HCT116 (cell line): ENCODE measurements around the gene PLBD2. TPM values are rescaled to one million over a fixed set of nuclear protein-coding genes. Genes with fewer than 3 reads are reported as not detected.

Experiments
- ATAC-seq: fragments of 200-7000 bp; cut with Tn5 transposase; 2 replicates; pipeline ENCODE4 v1.9.1; 2020; ENCODE audit warnings: mild to moderate bottlenecking, moderate library complexity
- BruUV-seq: library from RNA; stranded (reverse); fragments of 400-500 nt; replicated peaks from 2 replicates; lab custom pipeline; 2021; lab: Mats Ljungman, UMichigan
- CTCF ChIA-PET: fragments of 300-600 bp; sonication (Branson Sonifier 250); formaldehyde crosslinking; loops from one replicate; lab custom pipeline; 2021; ENCODE audit warnings: antibody characterized with exemption; lab: Charles Lee
- POLR2A ChIA-PET: fragments of 300-600, 350-600 bp; sonication (Branson Sonifier 250); formaldehyde crosslinking; loops from one replicate; lab custom pipeline; 2021; ENCODE audit warnings: antibody characterized with exemption; lab: Charles Lee
- RAD21 ChIA-PET, 2 experiments: fragments of 300-600 bp; sonication (Branson Sonifier 250); formaldehyde crosslinking; loops; one replicate each; lab custom pipeline; 2023; ENCODE audit warnings: low total read pairs in 2 of 2; ENCODE audit not compliant: uncharacterized antibody in 2 of 2, unreplicated experiment in 2 of 2, low non-redundant PET in 1 of 2; lab: Charles Lee
- DNase-seq: peaks from one replicate; pipeline ENCODE4 v3.0.0-alpha.2; 2010; ENCODE audit warnings: low read depth, low spot score
- H2AFZ ChIP-seq: fragments of 200-600 bp; shearing (Covaris generic), sonication (generic); 2 replicates; pipeline ENCODE4 v1.6.1; 2017; ENCODE audit warnings: low read depth, mixed run types, mixed read lengths, antibody characterized with exemption, low read length; ENCODE audit not compliant: poor library complexity, severe bottlenecking
- H3K27ac ChIP-seq: 2 replicates; pipeline ENCODE4 v1.5.1; 2012; ENCODE audit warnings: low read depth, low read length
- H3K27me3 ChIP-seq: fragments of 200-600 bp; sonication (generic); 2 replicates; pipeline ENCODE4 v1.6.1; 2016; ENCODE audit warnings: mixed run types, low read length, mixed read lengths; ENCODE audit not compliant: insufficient read depth
- H3K36me3 ChIP-seq, 2 experiments: fragments of 200-500 bp in 1 of 2; fragments of 200-600 bp in 1 of 2; sonication (Bioruptor generic) in 1 of 2; sonication (generic) in 1 of 2; 2 replicates each; pipeline versions ENCODE4 v1.5.1 to v1.6.1; 2014 to 2016; ENCODE audit warnings: low read length in 2 of 2, inconsistent platforms in 1 of 2, mixed read lengths in 1 of 2, mixed run types in 1 of 2; ENCODE audit not compliant: insufficient read depth in 2 of 2, control insufficient read depth in 1 of 2
- H3K4me1 ChIP-seq, 2 experiments: fragments of 200-600 bp in 1 of 2; sonication (generic) in 1 of 2; 2 replicates each; pipeline versions ENCODE4 v1.5.1 to v1.6.1; 2012 to 2017; ENCODE audit warnings: low read length in 2 of 2, inconsistent platforms in 1 of 2, mild to moderate bottlenecking in 1 of 2, mixed read lengths in 1 of 2, mixed run types in 1 of 2, moderate library complexity in 1 of 2; ENCODE audit not compliant: insufficient read depth in 2 of 2, control insufficient read depth in 1 of 2
- H3K4me2 ChIP-seq: fragments of 200-600 bp; sonication (generic); 2 replicates; pipeline ENCODE4 v1.6.1; 2017; ENCODE audit warnings: mixed run types, low read length, mixed read lengths
- H3K4me3 ChIP-seq, 2 experiments: fragments of 200-600 bp in 1 of 2; sonication (generic) in 1 of 2; replicated peaks in 1 of 2; 2 replicates each; pipeline ENCODE4 v1.5.1; 2011 to 2016; ENCODE audit warnings: low read length in 2 of 2, control low read depth in 1 of 2, low read depth in 1 of 2, mild to moderate bottlenecking in 1 of 2, mixed read lengths in 1 of 2, mixed run types in 1 of 2
- H3K79me2 ChIP-seq: fragments of 200-600 bp; sonication (generic); 2 replicates; pipeline ENCODE4 v1.6.1; 2017; ENCODE audit warnings: mild to moderate bottlenecking, mixed run types, low read length, moderate library complexity, mixed read lengths; ENCODE audit not compliant: insufficient read depth
- H3K9ac ChIP-seq: fragments of 200-600 bp; sonication (generic); 2 replicates; pipeline ENCODE4 v1.6.1; 2016; ENCODE audit warnings: low read length, mixed read lengths
- H3K9me2 ChIP-seq: fragments of 200-600 bp; sonication (generic), shearing (Covaris generic); 2 replicates; pipeline ENCODE4 v1.6.1; 2017; ENCODE audit warnings: mixed run types, mild to moderate bottlenecking, moderate library complexity; ENCODE audit not compliant: insufficient read depth
- H3K9me3 ChIP-seq, 2 experiments: fragments of 200-500 bp in 1 of 2; fragments of 200-600 bp in 1 of 2; sonication (Bioruptor generic) in 1 of 2; sonication (generic) in 1 of 2; 2 replicates each; pipeline ENCODE4 v1.6.1; 2014 to 2017; ENCODE audit warnings: low read length in 2 of 2, mixed read lengths in 2 of 2, inconsistent platforms in 1 of 2, low read depth in 1 of 2, mild to moderate bottlenecking in 1 of 2, mixed run types in 1 of 2, moderate library complexity in 1 of 2; ENCODE audit not compliant: control insufficient read depth in 1 of 2, insufficient read depth in 1 of 2
- H4K20me1 ChIP-seq: fragments of 200-600 bp; sonication (generic), shearing (Covaris generic); 2 replicates; pipeline ENCODE4 v1.6.1; 2017; ENCODE audit warnings: mixed run types, mild to moderate bottlenecking, moderate library complexity; ENCODE audit not compliant: insufficient read depth
- CBX3 ChIP-seq: IDR thresholded peaks from 2 replicates; pipeline ENCODE4 v1.6.1; 2012; ENCODE audit warnings: low read depth
- CEBPB ChIP-seq: IDR thresholded peaks from 2 replicates; pipeline ENCODE4 v1.6.1; 2012; ENCODE audit warnings: low read depth
- CTCF ChIP-seq, 3 experiments: fragments of 200-600 bp in 1 of 3; sonication (generic) in 1 of 3; IDR thresholded peaks in 2 of 3; conservative IDR thresholded peaks in 1 of 3; 2 replicates each; pipeline ENCODE4 v1.5.1; 2012 to 2017; ENCODE audit warnings: low read depth in 2 of 3, low read length in 2 of 3, antibody characterized with exemption in 1 of 3, borderline replicate concordance in 1 of 3, control low read depth in 1 of 3, mild to moderate bottlenecking in 1 of 3, mixed read lengths in 1 of 3, mixed run types in 1 of 3, moderate library complexity in 1 of 3; ENCODE audit not compliant: insufficient read depth in 1 of 3
- EGR1 ChIP-seq: IDR thresholded peaks from 2 replicates; pipeline ENCODE4 v1.6.1; 2012; ENCODE audit warnings: low read depth
- ELF1 ChIP-seq: IDR thresholded peaks from 2 replicates; pipeline ENCODE4 v1.6.1; 2012; ENCODE audit warnings: low read depth, borderline replicate concordance
- EZH2 ChIP-seq: fragments of 200-600 bp; sonication (generic); IDR thresholded peaks from 2 replicates; pipeline ENCODE4 v1.6.1; 2017; ENCODE audit warnings: antibody characterized with exemption, mixed run types
- EZH2phosphoT487 ChIP-seq: fragments of 200-600 bp; IDR thresholded peaks from 2 replicates; pipeline ENCODE4 v1.6.1; 2018; ENCODE audit warnings: antibody characterized with exemption, borderline replicate concordance
- FOSL1 ChIP-seq: IDR thresholded peaks from 2 replicates; pipeline ENCODE4 v1.6.1; 2012; ENCODE audit warnings: low read depth
- JUND ChIP-seq: IDR thresholded peaks from 2 replicates; pipeline ENCODE4 v1.6.1; 2012
- POLR2A ChIP-seq: IDR thresholded peaks from 2 replicates; pipeline ENCODE4 v1.7.0; 2011; ENCODE audit warnings: borderline replicate concordance; ENCODE audit not compliant: insufficient read depth, insufficient read length; ENCODE audit errors: extremely low read depth
- POLR2AphosphoS5 ChIP-seq: IDR thresholded peaks from 2 replicates; pipeline ENCODE4 v1.6.1; 2011; ENCODE audit warnings: mild to moderate bottlenecking, low read depth, low read length, moderate library complexity
- REST ChIP-seq: IDR thresholded peaks from 2 replicates; pipeline ENCODE4 v1.6.1; 2012; ENCODE audit warnings: low read depth
- SP1 ChIP-seq: IDR thresholded peaks from 2 replicates; pipeline ENCODE4 v1.6.1; 2012; ENCODE audit warnings: low read depth
- SRF ChIP-seq: IDR thresholded peaks from 2 replicates; pipeline ENCODE4 v1.6.1; 2012; ENCODE audit warnings: low read depth
- YY1 ChIP-seq: IDR thresholded peaks from 2 replicates; pipeline ENCODE4 v1.6.1; 2011; ENCODE audit warnings: low read length, low read depth, moderate library complexity, mild to moderate bottlenecking; ENCODE audit not compliant: insufficient replicate concordance; ENCODE audit errors: extremely low read depth
- ZBTB33 ChIP-seq: IDR thresholded peaks from 2 replicates; pipeline ENCODE4 v1.6.1; 2011; ENCODE audit warnings: mild to moderate bottlenecking, low read length, moderate library complexity; ENCODE audit not compliant: insufficient replicate concordance; ENCODE audit errors: extremely low read depth
- ZFX ChIP-seq: fragments of 450-650 bp; IDR thresholded peaks from 2 replicates; pipeline ENCODE4 v1.6.1; 2017
- ZNF274 ChIP-seq: fragments of 200-500 bp; sonication (Bioruptor generic); IDR thresholded peaks from 2 replicates; pipeline ENCODE4 v1.6.1; 2014; ENCODE audit warnings: mild to moderate bottlenecking, low read depth, low read length, inconsistent platforms
- intact Hi-C: fragments of 100-400 bp; cut with micrococcal nuclease; formaldehyde crosslinking; loops from 2 replicates; pipeline ENCODE4 v1.10.0; 2022
- total RNA-seq: library from RNA; stranded (reverse); gene quantifications from one replicate; pipeline ENCODE4 v1.2.1, GENCODE V29; 2021; ENCODE audit not compliant: unreplicated experiment

Gene PLBD2
- total RNA-seq, 1 experiment from 2014 or later = 45.0 TPM

- no TSS peak for BruUV-seq
- intact Hi-C loops = no loop called here
- ChIA-PET POLR2A (interaction anchor here (1.0 kb wide), 1 partner anchor 11 kb away, joined by 3 read pairs; the partner anchor contains the start of gene SLC8B1), CTCF (no interaction called here), RAD21 (no interaction called here)
- Histone ChIP-seq H3K4me1 (no peaks in the 10 kb centered on the region), H3K9ac (no peak overlapping the region), H4K20me1 (no peaks in the 10 kb centered on the region), H3K9me2 (no peaks in the 10 kb centered on the region), H3K27me3 (no peaks in the 10 kb centered on the region), H3K79me2 (no peaks in the 10 kb centered on the region), H2AFZ (no peak overlapping the region), H3K4me3 (no peak overlapping the region), H3K27ac (no peak overlapping the region), H3K9me3 (no peaks in the 10 kb centered on the region), H3K36me3 (no peaks in the 10 kb centered on the region), H3K4me2 (no peak overlapping the region)
- no peak for DNase-seq
- no peak for TF ChIP-seq ZFX
- no peak for TF ChIP-seq ELF1
- TF ChIP-seq ZNF274 = no peak
- no peak for TF ChIP-seq YY1
- TF ChIP-seq SP1 = no peak
- TF ChIP-seq CEBPB = no peak
- TF ChIP-seq REST = no peak
- TF ChIP-seq EZH2 = no peak
- TF ChIP-seq JUND = no peak
- TF ChIP-seq FOSL1 = no peak
- no peak for TF ChIP-seq CBX3
- no peak for TF ChIP-seq EGR1
- TF ChIP-seq EZH2phosphoT487 = no peak
- TF ChIP-seq POLR2AphosphoS5 = no peak
- no peak for TF ChIP-seq POLR2A
- no peak for TF ChIP-seq CTCF (IDR thresholded peaks at IDR 0.05 in 2 of 3, conservative IDR thresholded peaks at IDR 0.05 in 1 of 3; ENCODE audit: borderline replicate concordance in 1 of 3, insufficient read depth in 1 of 3, low read depth in 2 of 3, low read length in 2 of 3)
- no peak for TF ChIP-seq SRF
- no peak for TF ChIP-seq ZBTB33
- no peak for ATAC-seq
Measured at GRCh38 chr12:113346353-113346752, 12.0 kb upstream of the PLBD2 start.
